GM12875 (cell line): ENCODE results near the gene GMPPA.

Source experiments
- H3K4me3 ChIP-seq: one replicate; pipeline ENCODE4 v1.5.1; 2011; ENCODE audit warnings: low read depth, low read length, control low read depth
- CTCF ChIP-seq: IDR thresholded peaks from 2 replicates; pipeline ENCODE4 v1.5.1; 2011; ENCODE audit warnings: low read depth, mild to moderate bottlenecking, control low read depth, inconsistent platforms, low read length, moderate library complexity, borderline replicate concordance; ENCODE audit not compliant: insufficient read depth

The GMPPA gene

DNA sequence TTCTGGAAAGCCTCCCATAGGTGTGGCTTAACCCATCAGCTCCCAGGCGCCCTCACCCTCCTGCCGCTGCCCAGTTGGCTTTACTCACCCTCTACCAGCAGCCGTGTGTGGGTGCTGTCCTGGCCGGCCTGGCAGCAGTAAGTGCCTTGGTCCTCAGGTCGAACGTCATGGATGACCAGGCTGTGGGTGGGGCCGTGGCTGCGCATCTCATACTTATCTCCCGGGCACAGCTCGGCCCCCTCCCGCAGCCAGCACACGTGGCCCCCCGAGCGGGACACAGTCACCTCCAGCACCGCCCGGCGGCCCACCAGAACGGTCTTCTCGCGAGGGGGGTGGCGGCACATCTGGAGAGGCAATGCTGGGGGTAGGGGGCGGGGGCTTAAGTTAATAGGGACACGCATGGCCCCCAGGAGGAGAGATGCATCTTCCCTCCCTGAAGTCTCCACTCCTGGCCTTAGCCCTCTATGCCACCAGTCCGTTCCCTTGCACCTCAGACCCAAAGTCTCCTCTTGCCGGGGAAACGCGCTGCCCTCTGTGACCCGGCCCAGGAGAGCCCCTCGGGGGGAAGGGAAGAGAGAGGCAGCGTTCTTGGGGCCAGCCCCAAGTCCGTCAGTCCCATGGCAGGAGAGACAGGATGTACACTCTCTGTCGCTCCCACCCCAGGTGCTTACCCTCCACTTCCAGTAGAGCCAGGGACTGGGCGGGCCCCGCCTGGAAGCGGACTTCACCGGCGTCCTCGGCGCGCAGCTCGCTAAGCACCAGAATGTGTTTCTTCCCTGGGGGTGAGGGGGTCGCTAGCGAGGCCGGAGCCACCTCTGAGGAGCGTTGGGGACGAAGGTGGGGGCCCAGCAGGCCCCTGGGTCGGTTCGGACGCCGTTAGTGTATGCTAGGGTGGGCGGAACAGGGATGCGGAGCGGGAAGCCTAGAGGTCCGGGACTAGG, 53.0 kb downstream of the GMPPA start:
- H3K4me3 ChIP-seq = peak overlapping the region; percentile 47

GRCh38 chr2:219552382-219553167, 53.9 kb downstream of the GMPPA start:
- no peak for TF ChIP-seq CTCF
- H3K4me3 ChIP-seq = peak overlapping the region; percentile 47

More for the DNA sequence above, 53.0 kb downstream of the GMPPA start:
- TF ChIP-seq CTCF = no peak

GRCh38 chr2:219553168-219553417, 54.4 kb downstream of the GMPPA start:
- no peak for TF ChIP-seq CTCF
- no peak overlapping the region for H3K4me3 ChIP-seq

GRCh38 chr2:219553463-219553963, 54.8 kb downstream of the GMPPA start:
- no peak for TF ChIP-seq CTCF
- H3K4me3 ChIP-seq = no peak overlapping the region

DNA sequence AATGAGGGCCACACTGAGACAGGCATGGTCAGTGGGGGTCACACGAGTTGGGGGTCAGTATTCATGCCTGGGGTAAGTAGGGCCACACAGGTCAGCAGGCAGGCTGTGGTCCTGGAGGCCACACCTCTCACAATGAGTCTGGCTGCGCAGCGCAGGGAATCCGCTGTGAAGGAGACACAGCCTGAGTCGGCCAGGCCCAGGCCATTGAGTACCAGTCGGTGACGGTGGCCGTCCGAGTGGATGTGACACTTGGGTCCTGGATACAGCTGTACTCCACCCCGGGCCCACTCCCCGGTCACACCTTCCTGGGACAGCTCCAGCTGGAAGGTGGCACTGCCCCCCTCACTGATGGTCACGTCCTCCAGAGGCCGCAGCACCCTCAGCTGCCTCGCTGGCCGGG, 55.7 kb downstream of the GMPPA start:
- no peak for TF ChIP-seq CTCF
- no peak overlapping the region for H3K4me3 ChIP-seq

- no peak overlapping the region for H3K4me3 ChIP-seq
- TF ChIP-seq CTCF = no peak
Observed at GRCh38 chr2:219555956-219556355, 57.3 kb downstream of the GMPPA start.

GRCh38 chr2:219556413-219556812, 57.7 kb downstream of the GMPPA start:
- H3K4me3 ChIP-seq = no peak overlapping the region
- TF ChIP-seq CTCF = no peak
